ENCODE data around the gene TTC23.

Gene TTC23

GRCh38 chr15:99187936-99188335 lies 61.4 kb downstream of the TTC23 start:
- no peak for DNase-seq

DNA sequence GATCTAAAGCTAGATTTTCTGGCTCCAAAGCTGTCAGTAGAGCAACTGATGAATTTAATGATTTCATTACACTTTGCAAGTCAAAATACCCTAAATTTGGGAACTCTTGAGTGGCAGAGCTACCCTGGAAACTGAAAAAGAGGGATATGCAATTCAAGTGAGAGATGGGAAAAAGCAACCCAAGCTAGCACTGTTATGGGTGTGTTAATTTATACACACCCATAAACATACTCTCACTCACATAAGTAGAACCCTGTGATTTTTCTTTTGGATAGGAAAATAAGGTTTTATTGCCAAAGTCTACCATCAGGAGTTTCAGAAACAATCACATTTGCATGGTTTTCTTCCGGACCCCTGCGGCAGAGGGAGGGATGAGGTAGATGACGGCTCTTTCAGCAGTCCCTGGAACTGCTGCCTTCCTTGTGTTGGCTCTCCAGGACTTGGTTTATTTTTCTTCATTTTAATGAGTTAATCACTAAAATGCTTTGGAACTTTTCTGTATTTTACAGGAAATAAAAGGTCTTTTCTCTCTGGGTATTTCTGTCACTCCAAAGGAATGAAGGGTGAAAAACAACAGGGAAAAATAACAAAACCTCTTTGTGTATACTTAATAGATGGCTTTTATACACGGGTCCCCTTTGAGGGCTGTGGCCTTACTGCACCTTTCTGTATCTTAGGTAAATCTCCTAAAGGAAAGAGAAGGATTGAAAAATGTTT lies 63.8 kb downstream of the TTC23 start:
- DNase-seq = no peak

GRCh38 chr15:99182791-99183190 lies 66.6 kb downstream of the TTC23 start:
- no peak for DNase-seq

- DNase-seq = no peak
These were observed 67.8 kb downstream of the TTC23 start for GRCh38 chr15:99181545-99181971.

DNA sequence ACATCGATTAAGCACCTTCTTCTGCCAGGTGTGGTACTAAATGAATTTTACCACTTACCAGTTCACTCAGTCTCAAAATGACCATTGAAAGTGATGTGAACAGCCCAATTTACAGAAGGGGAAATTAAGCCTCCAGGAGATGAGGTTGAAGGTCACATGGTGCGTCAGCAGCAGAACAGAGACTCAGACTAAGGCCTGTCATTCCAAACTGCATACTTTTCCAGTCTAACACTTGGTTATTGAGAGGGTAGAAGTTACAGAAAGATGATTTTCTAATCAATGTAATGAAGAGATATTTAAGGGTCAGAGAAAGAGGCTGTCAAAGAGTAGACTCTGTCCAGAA lies 68.4 kb downstream of the TTC23 start:
- DNase-seq = no peak

DNA sequence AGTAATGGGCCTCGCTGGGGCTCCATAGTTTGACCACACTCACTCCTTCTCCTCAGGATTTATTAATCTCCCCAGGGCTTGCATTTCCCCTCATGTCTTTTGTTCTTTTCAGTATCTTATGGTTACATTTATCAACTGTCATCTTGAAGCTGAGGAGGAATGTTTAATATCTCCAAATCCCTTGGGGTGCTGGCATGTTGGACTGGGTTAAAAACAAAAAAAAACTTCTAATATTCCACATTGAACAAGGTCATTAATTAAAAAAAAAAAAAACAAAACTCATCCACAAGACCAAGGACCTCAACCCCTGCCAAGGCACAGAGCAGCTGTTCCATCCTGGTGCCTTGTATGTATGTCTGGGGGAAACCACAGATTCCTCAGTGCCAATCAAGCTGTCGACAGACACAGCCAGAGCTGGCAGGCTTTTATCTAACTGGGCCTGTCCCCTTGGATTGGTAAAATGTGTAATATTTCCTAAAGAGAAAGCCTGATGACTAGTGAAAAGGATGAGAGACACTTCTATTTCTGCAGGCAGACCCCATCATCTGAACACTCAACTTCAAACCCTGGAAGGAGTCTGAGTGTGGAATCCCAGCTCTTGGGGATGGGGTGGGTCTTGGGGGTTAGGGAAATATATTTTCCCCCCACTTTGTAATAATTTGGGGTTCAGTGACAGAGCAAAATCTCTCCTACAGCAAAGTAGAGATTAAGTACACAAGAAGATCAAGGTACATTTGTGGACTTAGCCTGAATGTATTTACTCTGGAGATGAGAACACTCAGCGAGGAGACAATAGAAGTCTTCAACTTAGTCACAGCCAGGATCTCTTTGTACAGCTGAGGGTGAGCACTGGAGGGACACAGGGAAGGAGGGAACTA lies 69.1 kb downstream of the TTC23 start:
- no peak for DNase-seq

DNA sequence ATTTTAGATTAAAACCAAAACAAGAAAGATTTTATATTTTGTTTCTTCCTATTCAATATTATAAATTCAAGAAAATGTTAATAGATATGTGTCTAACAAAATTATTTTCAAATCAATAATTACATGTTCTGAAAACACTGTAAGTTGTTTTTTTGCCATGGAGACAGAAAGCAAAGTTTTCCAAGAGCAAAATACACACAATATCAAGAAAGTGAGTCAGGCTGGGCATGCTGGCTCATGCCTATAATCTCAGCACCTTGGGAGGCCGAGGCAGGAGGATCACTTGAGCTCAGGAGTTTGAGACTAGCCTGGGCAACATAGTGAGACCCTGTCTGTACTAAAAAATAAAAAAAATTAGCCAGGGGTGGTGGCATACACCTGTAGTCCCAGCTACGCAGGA lies 71.7 kb downstream of the TTC23 start:
- DNase-seq = no peak

- DNase-seq = no peak
These were observed 72.6 kb downstream of the TTC23 start for GRCh38 chr15:99176757-99177156.

- DNase-seq = no peak
These were observed 74.6 kb downstream of the TTC23 start for GRCh38 chr15:99174567-99175395.

DNA sequence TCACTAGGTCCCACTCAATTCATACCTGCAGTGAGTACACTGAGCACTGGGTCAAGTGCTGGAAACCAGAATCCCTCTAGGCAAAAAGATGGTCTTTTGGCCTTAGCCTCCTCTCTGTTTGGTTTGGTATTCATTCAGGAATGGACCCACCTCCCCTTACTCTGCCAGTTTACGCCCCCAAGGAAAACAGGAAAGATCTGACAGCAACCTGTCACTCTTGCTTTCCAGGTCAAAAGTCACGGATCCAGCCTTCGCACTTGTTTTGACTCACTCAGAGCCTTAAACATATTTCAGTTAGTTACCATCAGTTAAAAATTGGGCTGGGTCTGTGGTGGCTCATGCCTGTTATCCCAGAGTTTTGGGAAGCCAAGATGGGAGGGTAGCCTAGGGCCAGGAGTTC lies 76.4 kb downstream of the TTC23 start:
- DNase-seq = no peak

GRCh38 chr15:99172171-99172570 lies 77.2 kb downstream of the TTC23 start:
- no peak for DNase-seq

GRCh38 chr15:99170476-99171065 lies 78.8 kb downstream of the TTC23 start:
- DNase-seq = no peak

- DNase-seq = no peak
These were observed 79.5 kb downstream of the TTC23 start for GRCh38 chr15:99169769-99170311.

DNA sequence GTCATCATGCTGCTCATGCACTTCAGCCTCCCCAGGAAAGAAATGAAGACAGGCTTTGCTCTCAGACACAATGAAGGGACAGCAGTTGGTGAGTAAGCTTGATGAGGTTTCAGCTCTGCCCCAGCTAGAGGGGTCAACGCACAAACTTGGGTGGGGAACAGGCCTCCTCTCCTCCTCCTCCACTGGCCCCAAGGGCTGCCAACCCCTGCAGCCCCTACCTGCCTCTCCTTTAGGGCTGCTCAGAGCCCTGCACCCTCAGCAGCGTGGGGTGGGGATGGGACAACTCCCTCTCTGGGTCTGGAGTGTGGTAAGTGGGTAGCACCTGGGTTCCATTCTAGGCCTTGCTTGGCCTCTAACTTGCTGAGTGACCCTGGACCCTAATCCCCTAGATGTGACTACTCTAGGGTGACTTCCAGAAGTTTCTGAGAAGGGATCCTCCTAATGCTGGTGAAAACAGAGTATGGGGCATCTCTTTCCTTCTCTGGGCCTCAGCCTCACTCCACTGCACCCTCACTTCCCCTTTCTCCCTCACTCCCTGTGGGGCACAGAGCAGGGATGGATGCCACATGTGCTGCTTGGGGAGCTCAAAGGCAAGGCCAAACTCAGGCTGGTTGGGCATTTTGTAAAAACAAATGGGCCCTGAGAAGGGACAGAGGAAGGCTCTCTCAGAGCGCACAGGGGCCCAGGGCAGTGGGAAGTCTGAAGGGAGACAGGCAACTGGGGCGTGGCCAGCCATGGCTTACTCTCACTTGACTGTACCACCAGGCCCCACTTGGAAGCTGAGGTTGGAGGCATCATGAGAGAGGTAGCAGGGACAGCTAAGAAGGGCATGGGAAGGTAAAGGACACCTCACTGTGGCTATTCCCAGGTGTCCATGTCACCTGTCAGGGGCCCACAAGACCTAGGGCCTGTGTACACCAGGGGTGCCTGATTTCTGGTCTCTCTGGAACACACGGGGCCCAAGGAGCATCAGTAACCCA lies 80.5 kb downstream of the TTC23 start:
- DNase-seq = no peak

DNA sequence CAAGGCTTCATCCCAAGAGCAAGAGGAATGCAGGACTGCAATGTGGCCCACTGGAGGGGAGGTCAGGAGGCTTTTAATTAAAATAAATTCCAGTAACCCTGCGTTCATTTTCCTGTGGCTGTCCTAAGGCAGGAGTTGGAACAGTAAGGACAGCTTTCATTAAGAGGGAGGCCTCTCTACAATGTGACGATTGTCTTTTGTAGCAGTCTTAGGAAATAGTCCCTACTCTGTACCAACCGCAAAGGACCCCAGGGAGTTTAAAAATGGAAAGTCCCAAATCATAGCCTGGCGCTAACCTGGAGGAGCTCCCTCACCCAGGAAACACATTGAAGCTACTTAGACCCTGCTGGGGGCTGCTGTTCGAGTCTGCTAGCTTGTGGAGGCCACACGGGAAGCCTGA lies 81.7 kb downstream of the TTC23 start:
- DNase-seq = no peak

DNA sequence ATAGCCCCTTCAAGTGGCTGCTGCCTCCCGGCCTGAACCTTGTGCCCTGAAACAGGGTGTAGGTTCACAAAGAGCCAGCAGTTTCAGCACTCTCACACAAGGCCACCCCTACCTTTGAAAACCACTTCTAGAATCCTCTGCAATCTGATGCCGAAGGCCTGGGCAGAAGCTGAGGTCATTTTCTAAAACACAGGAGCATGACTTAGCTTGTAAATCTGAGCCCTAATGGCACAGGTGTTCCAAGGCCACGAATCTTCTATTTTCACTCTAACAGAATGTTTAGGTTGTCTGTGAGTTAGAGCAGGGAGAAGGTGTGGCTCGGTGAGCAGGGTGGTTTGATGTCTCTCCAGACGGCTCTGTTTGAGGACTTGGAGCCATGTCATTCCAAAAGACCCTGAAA lies 82.2 kb downstream of the TTC23 start:
- DNase-seq = no peak

DNA sequence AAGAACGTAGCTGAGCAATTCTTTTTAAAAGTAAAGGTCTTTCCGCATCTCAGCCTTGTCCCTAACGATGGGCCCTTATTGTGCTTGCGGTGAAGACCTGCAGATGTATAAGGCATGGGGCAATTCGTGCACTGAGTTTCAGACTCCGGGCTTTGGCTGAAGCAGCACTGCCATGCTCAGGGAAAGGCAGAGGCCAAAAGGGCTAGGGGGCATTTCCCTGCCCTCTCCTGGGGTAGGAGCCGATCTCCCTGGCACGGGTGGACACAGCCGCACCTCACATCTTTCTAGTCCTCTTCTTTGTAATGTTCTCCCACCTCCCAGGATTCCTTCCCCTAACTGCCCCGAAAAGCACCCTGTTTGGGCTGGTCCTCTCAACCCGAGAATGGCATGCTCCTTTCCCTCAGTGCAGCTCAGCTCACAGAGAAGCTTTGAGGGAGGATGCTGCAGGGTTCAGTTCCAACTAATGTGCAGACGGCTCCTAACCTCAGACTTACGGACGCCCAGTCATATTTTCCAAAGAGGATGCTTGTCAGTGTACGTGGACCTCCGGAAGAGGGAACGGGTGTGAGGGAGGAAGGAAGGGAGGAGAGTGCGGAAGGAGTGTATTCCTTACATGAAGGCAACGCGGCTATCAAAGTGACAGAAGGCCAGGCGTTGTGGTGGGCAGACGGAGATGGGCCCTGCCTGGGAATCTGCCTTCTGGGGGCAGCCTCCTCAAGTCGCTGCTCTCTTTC lies 83.3 kb downstream of the TTC23 start:
- DNase-seq = no peak

DNA sequence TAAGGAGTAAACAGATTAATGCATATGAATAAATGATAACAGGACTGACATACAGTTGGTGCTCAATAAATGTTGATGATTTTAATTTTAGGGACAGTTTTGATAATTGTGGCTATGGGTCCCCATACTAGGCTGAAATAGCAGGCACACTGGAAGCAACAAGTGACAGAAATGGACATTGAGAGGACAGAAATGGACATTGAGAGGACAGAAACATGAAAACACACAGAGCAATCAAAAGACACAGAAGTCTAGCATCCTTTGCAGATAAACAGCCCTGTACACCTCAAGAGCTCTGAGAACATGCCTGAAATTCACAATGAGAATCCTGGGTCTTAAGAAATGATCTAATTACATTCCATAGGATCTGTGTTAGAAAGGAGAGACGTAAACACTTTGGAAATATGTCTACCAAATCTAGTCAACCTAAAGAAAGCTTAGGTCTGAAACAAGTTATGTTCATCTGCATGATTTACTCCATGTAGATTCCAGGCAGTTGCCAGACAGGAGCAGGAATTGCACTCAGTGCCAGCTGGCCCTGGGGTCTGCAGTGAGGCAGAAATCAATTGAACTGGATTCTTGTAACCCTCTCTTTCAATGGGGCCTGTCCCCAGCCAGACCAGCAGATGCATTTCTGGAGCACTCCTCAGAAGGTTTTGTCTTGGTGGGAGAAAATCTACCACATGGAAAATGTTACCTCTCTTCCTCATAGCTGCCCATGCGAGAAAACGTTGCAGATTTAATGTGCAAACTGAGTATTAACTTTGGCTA lies 84.2 kb downstream of the TTC23 start:
- DNase-seq = no peak

GRCh38 chr15:99164119-99164518 lies 85.3 kb downstream of the TTC23 start:
- DNase-seq = no peak
